Duodenal mucosa (tissue), 2 donors: ENCODE results near the gene PLD1.

ENCODE experiments used
- H3K27ac ChIP-seq: one replicate; pipeline ENCODE4 v1.7.0; 2013; ENCODE audit warnings: low read depth, low read length
- H3K27me3 ChIP-seq, 2 donors: one replicate each; pipeline ENCODE4 v1.7.0; 2013; ENCODE audit warnings: low read length in 2 of 2, control low read depth in 1 of 2; ENCODE audit not compliant: insufficient read depth in 2 of 2, control insufficient read depth in 1 of 2
- H3K36me3 ChIP-seq, 2 donors: one replicate each; pipeline ENCODE4 v1.7.0; 2013; ENCODE audit warnings: low read length in 2 of 2, control low read depth in 1 of 2; ENCODE audit not compliant: insufficient read depth in 2 of 2, control insufficient read depth in 1 of 2
- H3K4me1 ChIP-seq, 2 donors: one replicate each; pipeline ENCODE4 v1.7.0; 2013; ENCODE audit warnings: low read length in 2 of 2, control low read depth in 1 of 2; ENCODE audit not compliant: insufficient read depth in 2 of 2, control insufficient read depth in 1 of 2
- H3K4me3 ChIP-seq, 2 donors: one replicate each; pipeline ENCODE4 v1.7.0; 2013; ENCODE audit warnings: low read length in 2 of 2, low read depth in 1 of 2
- H3K9ac ChIP-seq, 2 donors: one replicate each; pipeline ENCODE4 v1.7.0; 2013; ENCODE audit warnings: low read length in 2 of 2, low read depth in 1 of 2
- H3K9me3 ChIP-seq, 2 donors: one replicate each; pipeline ENCODE4 v1.7.0; 2013; ENCODE audit warnings: low read length in 2 of 2, control low read depth in 1 of 2; ENCODE audit not compliant: control insufficient read depth in 1 of 2

PLD1 gene

GRCh38 chr3:171682743-171683142, 127.5 kb downstream of the PLD1 start:
- no peak overlapping the region for H3K4me3 ChIP-seq
- no peak overlapping the region for H3K27ac ChIP-seq
- no peaks in the 10 kb centered on the region for H3K27me3 ChIP-seq
- H3K9me3 ChIP-seq, result no peaks in the 10 kb centered on the region
- H3K9ac ChIP-seq, result no peak overlapping the region
- H3K4me1 ChIP-seq, result peaks cover 28 to 57% of the 10 kb centered on the region in 2 donors
- peaks cover 12 to 21% of the 10 kb centered on the region in 2 donors for H3K36me3 ChIP-seq

GRCh38 chr3:171680726-171681411, 129.4 kb downstream of the PLD1 start:
- Histone ChIP-seq H3K36me3 (peaks cover 9 to 12% of the 10 kb centered on the region in 2 donors), H3K9ac (peak overlapping the region in 1 of 2 donors; percentile 14), H3K27me3 (no peaks in the 10 kb centered on the region), H3K9me3 (no peaks in the 10 kb centered on the region), H3K4me1 (peaks cover 41 to 74% of the 10 kb centered on the region in 2 donors), H3K4me3 (no peak overlapping the region), H3K27ac (no peak overlapping the region)

- Histone ChIP-seq H3K9me3 (no peaks in the 10 kb centered on the region), H3K4me3 (no peak overlapping the region), H3K9ac (no peak overlapping the region), H3K27me3 (no peaks in the 10 kb centered on the region), H3K36me3 (peaks cover 6 to 9% of the 10 kb centered on the region in 2 donors), H3K27ac (peak overlapping the region; percentile 43), H3K4me1 (peaks cover 35 to 69% of the 10 kb centered on the region in 2 donors)
Observed at GRCh38 chr3:171678971-171679492, 131.3 kb downstream of the PLD1 start.

- Histone ChIP-seq H3K27ac (no peak overlapping the region), H3K9me3 (no peaks in the 10 kb centered on the region), H3K4me3 (peak overlapping the region in 1 of 2 donors; percentile 25), H3K9ac (no peak overlapping the region), H3K36me3 (peaks cover 8 to 11% of the 10 kb centered on the region in 2 donors), H3K27me3 (no peaks in the 10 kb centered on the region), H3K4me1 (peaks cover 32 to 58% of the 10 kb centered on the region in 2 donors)
Observed at GRCh38 chr3:171677706-171678105, 132.6 kb downstream of the PLD1 start.

GRCh38 chr3:171676601-171677175, 133.6 kb downstream of the PLD1 start:
- peaks cover 32 to 51% of the 10 kb centered on the region in 2 donors for H3K4me1 ChIP-seq
- no peaks in the 10 kb centered on the region for H3K27me3 ChIP-seq
- peak overlapping the region; percentile 71 for H3K27ac ChIP-seq
- no peak overlapping the region for H3K4me3 ChIP-seq
- H3K9ac ChIP-seq, result peak overlapping the region in 1 of 2 donors; percentile 13
- H3K9me3 ChIP-seq, result no peaks in the 10 kb centered on the region
- peaks cover 8 to 14% of the 10 kb centered on the region in 2 donors for H3K36me3 ChIP-seq

GRCh38 chr3:171673951-171674350, 136.3 kb downstream of the PLD1 start:
- Histone ChIP-seq H3K9ac (no peak overlapping the region), H3K9me3 (no peaks in the 10 kb centered on the region), H3K4me3 (no peak overlapping the region), H3K4me1 (peaks cover 25 to 29% of the 10 kb centered on the region in 2 donors), H3K36me3 (peaks cover 16% of the 10 kb centered on the region in 2 donors), H3K27me3 (no peaks in the 10 kb centered on the region), H3K27ac (no peak overlapping the region)

GRCh38 chr3:171672538-171672937, 137.7 kb downstream of the PLD1 start:
- Histone ChIP-seq H3K27ac (no peak overlapping the region), H3K36me3 (peaks cover 16 to 25% of the 10 kb centered on the region in 2 donors), H3K4me3 (no peak overlapping the region), H3K9me3 (no peaks in the 10 kb centered on the region), H3K4me1 (peaks cover 11 to 15% of the 10 kb centered on the region in 2 donors), H3K27me3 (no peaks in the 10 kb centered on the region), H3K9ac (no peak overlapping the region)

- Histone ChIP-seq H3K9ac (no peak overlapping the region), H3K4me3 (no peak overlapping the region), H3K9me3 (no peaks in the 10 kb centered on the region), H3K27ac (no peak overlapping the region), H3K4me1 (peaks cover 7 to 11% of the 10 kb centered on the region in 2 donors), H3K36me3 (peaks cover 16 to 29% of the 10 kb centered on the region in 2 donors), H3K27me3 (no peaks in the 10 kb centered on the region)
Observed at GRCh38 chr3:171672124-171672523, 138.2 kb downstream of the PLD1 start.

- no peak overlapping the region for H3K4me3 ChIP-seq
- H3K36me3 ChIP-seq, result peaks cover 16 to 32% of the 10 kb centered on the region in 2 donors
- peaks cover 5 to 7% of the 10 kb centered on the region in 2 donors for H3K4me1 ChIP-seq
- no peak overlapping the region for H3K9ac ChIP-seq
- H3K27ac ChIP-seq, result no peak overlapping the region
- H3K27me3 ChIP-seq, result no peaks in the 10 kb centered on the region
- no peaks in the 10 kb centered on the region for H3K9me3 ChIP-seq
Observed at GRCh38 chr3:171671709-171672108, 138.6 kb downstream of the PLD1 start.

- Histone ChIP-seq H3K4me3 (no peak overlapping the region), H3K27ac (no peak overlapping the region), H3K27me3 (no peaks in the 10 kb centered on the region), H3K4me1 (no peaks in the 10 kb centered on the region), H3K9me3 (no peaks in the 10 kb centered on the region), H3K9ac (no peak overlapping the region), H3K36me3 (peaks cover 34 to 47% of the 10 kb centered on the region in 2 donors)
Observed at GRCh38 chr3:171666516-171666915, 143.8 kb downstream of the PLD1 start.
